Activated B cell treated with CpG ODN at 0.5 μM for 24 hours (primary cell): ENCODE measurements around the gene SMDT1. TPM values are rescaled to one million over a fixed set of nuclear protein-coding genes. Genes with fewer than 3 reads are reported as not detected.
"Not testable (repeated sequence)": the region's sequence is repeated elsewhere in the genome, so short reads cannot be mapped to it uniquely, and the experiment has no call there.

Source experiments
- ATAC-seq: fragments of 200-7000 bp; cut with Tn5 transposase; one replicate; pipeline ENCODE4 v1.10.0; 2021; ENCODE audit warnings: low read depth, mild to moderate bottlenecking, moderate library complexity
- CTCF ChIA-PET: fragments of 350-600 bp; sonication (Branson Sonifier 250); formaldehyde crosslinking; loops from one replicate; lab custom pipeline; 2021; ENCODE audit warnings: antibody characterized with exemption; lab: Charles Lee
- POLR2A ChIA-PET: fragments of 350-600 bp; sonication (Branson Sonifier 250); formaldehyde crosslinking; loops from one replicate; lab custom pipeline; 2021; ENCODE audit warnings: antibody characterized with exemption; lab: Charles Lee
- DNase-seq: peaks from one replicate; pipeline ENCODE4 v3.0.0; 2022
- H3K27ac Mint-ChIP-seq: one replicate; pipeline ENCODE4 v1.8.0; 2020; ENCODE audit warnings: mixed read lengths
- H3K27me3 Mint-ChIP-seq: one replicate; pipeline ENCODE4 v1.8.0; 2021; ENCODE audit warnings: mixed read lengths
- H3K36me3 Mint-ChIP-seq: one replicate; pipeline ENCODE4 v1.8.0; 2021; ENCODE audit warnings: low read depth, mixed read lengths
- H3K4me1 Mint-ChIP-seq: one replicate; pipeline ENCODE4 v1.8.0; 2021; ENCODE audit warnings: mixed read lengths
- H3K4me3 Mint-ChIP-seq: one replicate; pipeline ENCODE4 v1.8.0; 2020; ENCODE audit warnings: mild to moderate bottlenecking, mixed read lengths
- H3K9me3 Mint-ChIP-seq: one replicate; pipeline ENCODE4 v1.8.0; 2020; ENCODE audit warnings: mixed read lengths
- CTCF ChIP-seq: fragments of 200-600 bp; IDR thresholded peaks from one replicate; pipeline ENCODE4 v1.8.0; 2022; ENCODE audit warnings: antibody characterized with exemption, mild to moderate bottlenecking
- intact Hi-C: fragments of 100-400 bp; cut with micrococcal nuclease; formaldehyde crosslinking; loops from one replicate; pipeline ENCODE4 v1.15.1; 2024
- total RNA-seq: library from RNA; stranded (reverse); gene quantifications from 2 replicates; pipeline ENCODE4 v1.2.3, GENCODE V29; 2022

SMDT1 gene
- total RNA-seq, 1 donor from 2014 or later: 165 TPM

GRCh38 chr22:42108848-42109247 lies 29.3 kb downstream of the SMDT1 start:
- Mint-ChIP-seq H3K4me1 (no peaks in the 10 kb centered on the region), H3K36me3 (peaks cover 1% of the 10 kb centered on the region), H3K4me3 (no peak overlapping the region), H3K27me3 (no peaks in the 10 kb centered on the region), H3K27ac (no peak overlapping the region), H3K9me3 (peaks cover 5% of the 10 kb centered on the region)
- ChIA-PET POLR2A (interaction anchor here (0.6 kb wide), 1 partner anchor 402 kb away, joined by 3 read pairs; no protein-coding TSS in a partner anchor), CTCF (no interaction called here)
- intact Hi-C loops: no loop called here
- ATAC-seq: no peak
- no peak for TF ChIP-seq CTCF
- DNase-seq: no peak

GRCh38 chr22:42111798-42112197 lies 32.3 kb downstream of the SMDT1 start:
- no peak for TF ChIP-seq CTCF
- Mint-ChIP-seq H3K27ac (no peak overlapping the region), H3K4me1 (no peaks in the 10 kb centered on the region), H3K9me3 (peaks cover 11% of the 10 kb centered on the region), H3K27me3 (no peaks in the 10 kb centered on the region), H3K4me3 (no peak overlapping the region), H3K36me3 (peaks cover 2% of the 10 kb centered on the region)
- intact Hi-C loops: loop anchor here (1.0 to 5.0 kb wide), 3 partner anchors 145 to 415 kb away; no protein-coding TSS in a partner anchor
- no peak for ATAC-seq
- CTCF ChIA-PET: interaction anchor here (2.2 to 2.8 kb wide), 2 partner anchors 21 to 145 kb away, joined by 18 to 24 read pairs; partner anchors contain the start of gene NDUFA6
- DNase-seq: no peak
- POLR2A ChIA-PET: no interaction called here

GRCh38 chr22:42112793-42113192 lies 33.3 kb downstream of the SMDT1 start:
- peaks cover 11% of the 10 kb centered on the region for H3K9me3 Mint-ChIP-seq
- POLR2A ChIA-PET: interaction anchor here (0.6 to 0.7 kb wide), 2 partner anchors 129 to 167 kb away, joined by 3 to 5 read pairs; no protein-coding TSS in a partner anchor
- H3K27ac Mint-ChIP-seq, DNase-seq, H3K4me1 Mint-ChIP-seq, H3K36me3 Mint-ChIP-seq, H3K4me3 Mint-ChIP-seq, H3K27me3 Mint-ChIP-seq, ATAC-seq: not testable (repeated sequence)
- CTCF ChIA-PET: interaction anchor here (1.0 to 2.8 kb wide), 10 partner anchors 9 to 416 kb away, joined by 3 to 24 read pairs (median 4); partner anchors contain the start of gene NDUFA6
- intact Hi-C loops: loop anchor here (1.0 to 5.0 kb wide), 3 partner anchors 146 to 416 kb away; no protein-coding TSS in a partner anchor

GRCh38 chr22:42114721-42115120 lies 35.2 kb downstream of the SMDT1 start:
- H3K9me3 Mint-ChIP-seq: peaks cover 11% of the 10 kb centered on the region
- CTCF ChIA-PET: interaction anchor here (2.8 kb wide), 1 partner anchor 148 kb away, joined by 24 read pairs; no protein-coding TSS in a partner anchor
- POLR2A ChIA-PET: no interaction called here
- H3K27me3 Mint-ChIP-seq: no peaks in the 10 kb centered on the region
- no peak for ATAC-seq
- intact Hi-C loops: loop anchor here (5.0 kb wide), 1 partner anchor 292 kb away; no protein-coding TSS in a partner anchor
- H3K4me1 Mint-ChIP-seq: peaks cover 3% of the 10 kb centered on the region
- H3K4me3 Mint-ChIP-seq: no peak overlapping the region
- no peak overlapping the region for H3K27ac Mint-ChIP-seq
- peaks cover 2% of the 10 kb centered on the region for H3K36me3 Mint-ChIP-seq
- DNase-seq: no peak
- no peak for TF ChIP-seq CTCF

- H3K27me3 Mint-ChIP-seq, DNase-seq, H3K36me3 Mint-ChIP-seq, POLR2A ChIA-PET, intact Hi-C loops, H3K4me3 Mint-ChIP-seq, CTCF ChIA-PET, ATAC-seq, H3K27ac Mint-ChIP-seq: not testable (repeated sequence)
- peaks cover 10% of the 10 kb centered on the region for H3K4me1 Mint-ChIP-seq
- peaks cover 11% of the 10 kb centered on the region for H3K9me3 Mint-ChIP-seq
Observed at GRCh38 chr22:42115420-42115830, 35.9 kb downstream of the SMDT1 start.

GRCh38 chr22:42116848-42117424 lies 37.4 kb downstream of the SMDT1 start:
- ChIA-PET POLR2A (no interaction called here), CTCF (interaction anchor here (0.9 to 1.1 kb wide), 3 partner anchors 27 to 151 kb away, joined by 3 read pairs; partner anchors contain the start of gene NDUFA6)
- Mint-ChIP-seq H3K4me3 (no peak overlapping the region), H3K9me3 (peaks cover 11% of the 10 kb centered on the region), H3K27ac (no peak overlapping the region), H3K4me1 (peaks cover 19% of the 10 kb centered on the region), H3K36me3 (peaks cover 2% of the 10 kb centered on the region), H3K27me3 (no peaks in the 10 kb centered on the region)
- no peak for TF ChIP-seq CTCF
- no peak for DNase-seq
- no peak for ATAC-seq
- intact Hi-C loops: no loop called here

GRCh38 chr22:42120231-42121021 lies 40.9 kb downstream of the SMDT1 start:
- H3K36me3 Mint-ChIP-seq, DNase-seq, H3K27ac Mint-ChIP-seq, intact Hi-C loops, H3K27me3 Mint-ChIP-seq, H3K9me3 Mint-ChIP-seq: not testable (repeated sequence)
- peak overlapping the region; percentile 66 for H3K4me3 Mint-ChIP-seq
- ChIA-PET CTCF (interaction anchor here (0.6 kb wide), 1 partner anchor 277 kb away, joined by 5 read pairs; no protein-coding TSS in a partner anchor), POLR2A (interaction anchor here (0.7 kb wide), 1 partner anchor 419 kb away, joined by 3 read pairs; no protein-coding TSS in a partner anchor)
- peak; percentile 40 for ATAC-seq
- peaks cover 20% of the 10 kb centered on the region for H3K4me1 Mint-ChIP-seq

GRCh38 chr22:42123529-42123928 lies 44.0 kb downstream of the SMDT1 start:
- peaks cover 20% of the 10 kb centered on the region for H3K4me1 Mint-ChIP-seq
- H3K27me3 Mint-ChIP-seq, POLR2A ChIA-PET, H3K9me3 Mint-ChIP-seq, H3K4me3 Mint-ChIP-seq, ATAC-seq, CTCF ChIA-PET, intact Hi-C loops, H3K27ac Mint-ChIP-seq, H3K36me3 Mint-ChIP-seq, DNase-seq: not testable (repeated sequence)
